Activated naive CD8-positive, alpha-beta T cell treated with anti-CD3 and anti-CD28 coated beads for 36 hours (primary cell): ENCODE measurements around the gene SPSB2. TPM values are rescaled to one million over a fixed set of nuclear protein-coding genes. Genes with fewer than 3 reads are reported as not detected.
A peak's percentile ranks its signal among the peaks of the same experiment; 100 is the strongest.

Source experiments
- DNase-seq: peaks from one replicate; pipeline ENCODE4 v3.0.0; 2021
- H3K27ac Mint-ChIP-seq: one replicate; pipeline ENCODE4 v1.8.0; 2022; ENCODE audit warnings: mild to moderate bottlenecking, moderate library complexity, mixed read lengths
- H3K27me3 Mint-ChIP-seq: one replicate; pipeline ENCODE4 v1.8.0; 2022; ENCODE audit warnings: mild to moderate bottlenecking, mixed read lengths
- H3K36me3 Mint-ChIP-seq: one replicate; pipeline ENCODE4 v1.8.0; 2021; ENCODE audit warnings: mild to moderate bottlenecking, mixed read lengths
- H3K4me1 Mint-ChIP-seq: one replicate; pipeline ENCODE4 v1.8.0; 2021; ENCODE audit warnings: mixed read lengths
- H3K4me3 Mint-ChIP-seq: one replicate; pipeline ENCODE4 v1.8.0; 2022; ENCODE audit warnings: mild to moderate bottlenecking, moderate library complexity, mixed read lengths
- H3K9me3 Mint-ChIP-seq: one replicate; pipeline ENCODE4 v1.8.0; 2022; ENCODE audit warnings: mixed read lengths
- total RNA-seq, 2 experiments: library from RNA; stranded (reverse); gene quantifications; one replicate each; pipeline ENCODE4 v1.2.3, GENCODE V29; 2021

SPSB2 gene
- total RNA-seq, 2 experiments from 2014 or later = 2.7 to 3.0 TPM

DNA sequence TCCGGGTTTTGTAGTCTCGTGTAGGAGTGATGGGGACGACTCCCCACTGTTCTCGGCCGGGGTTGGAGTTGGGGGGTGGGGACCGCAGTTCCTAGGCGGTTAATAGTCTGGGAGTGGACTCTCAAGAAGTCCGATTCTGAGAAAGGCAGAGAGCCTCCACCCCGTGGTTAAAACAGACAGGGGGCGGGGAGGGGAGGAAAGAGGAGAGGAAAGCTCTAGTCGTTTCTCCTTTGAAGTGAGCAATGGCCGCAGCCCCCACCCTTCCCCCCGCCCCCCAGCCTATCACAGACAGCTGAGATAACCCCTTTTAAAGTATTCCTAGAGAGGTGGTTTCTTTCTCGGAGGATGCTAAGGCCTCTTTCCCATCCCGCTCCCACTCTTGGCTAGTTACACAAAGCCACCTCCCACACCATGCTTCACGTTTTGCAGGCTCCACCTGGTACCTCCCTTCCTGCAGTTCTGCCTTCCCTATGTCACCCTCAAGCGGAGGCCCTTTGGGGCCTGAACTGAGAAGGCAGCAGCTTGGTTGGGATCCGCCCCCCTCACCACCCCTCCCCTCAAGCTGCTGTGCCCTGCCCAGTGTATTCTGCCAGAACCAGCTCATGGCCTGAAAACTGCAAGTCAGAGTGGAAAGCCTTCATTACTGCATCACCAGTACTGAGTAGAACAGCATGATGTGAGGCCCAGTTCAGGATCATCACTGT, 20.3 kb downstream of the SPSB2 start:
- Mint-ChIP-seq H3K27me3 (no peaks in the 10 kb centered on the region), H3K4me3 (peak overlapping the region; percentile 97), H3K36me3 (peaks cover 24% of the 10 kb centered on the region), H3K27ac (peak overlapping the region; percentile 95), H3K9me3 (no peaks in the 10 kb centered on the region), H3K4me1 (peaks cover 29% of the 10 kb centered on the region)
- DNase-seq = peak; percentile 72

- Mint-ChIP-seq H3K36me3 (peaks cover 20% of the 10 kb centered on the region), H3K4me1 (peaks cover 29% of the 10 kb centered on the region), H3K27me3 (no peaks in the 10 kb centered on the region), H3K4me3 (peak within 1 kb of the TSS; percentile 97), H3K27ac (peak within 1 kb of the TSS; percentile 95), H3K9me3 (no peaks in the 10 kb centered on the region)
- peak; percentile 99 for DNase-seq
Observed at GRCh38 chr12:6851921-6852650, 21.0 kb downstream of the SPSB2 start, which contains the start of gene USP5. TSS of gene USP5 (plus strand) at chr12:6852150. CDS start at chr12:6852180, 30 bp downstream.

GRCh38 chr12:6851153-6851920, 21.8 kb downstream of the SPSB2 start, which contains the start of gene CDCA3:
TSS of gene CDCA3 (minus strand) at chr12:6851286. CDS start at chr12:6850952, 334 bp downstream.
- H3K4me3 Mint-ChIP-seq = peak within 1 kb of the TSS; percentile 97
- peak within 1 kb of the TSS; percentile 95 for H3K27ac Mint-ChIP-seq
- DNase-seq = peak; percentile 91
- peaks cover 22% of the 10 kb centered on the region for H3K36me3 Mint-ChIP-seq
- no peaks in the 10 kb centered on the region for H3K9me3 Mint-ChIP-seq
- H3K4me1 Mint-ChIP-seq = peaks cover 29% of the 10 kb centered on the region
- no peaks in the 10 kb centered on the region for H3K27me3 Mint-ChIP-seq

- Mint-ChIP-seq H3K27me3 (no peaks in the 10 kb centered on the region), H3K36me3 (peaks cover 21% of the 10 kb centered on the region), H3K9me3 (no peaks in the 10 kb centered on the region), H3K27ac (peak overlapping the region; percentile 95), H3K4me1 (peaks cover 29% of the 10 kb centered on the region), H3K4me3 (peak overlapping the region; percentile 97)
- no peak for DNase-seq
Observed at GRCh38 chr12:6850796-6851152, 22.3 kb downstream of the SPSB2 start.

- H3K4me3 Mint-ChIP-seq = peak overlapping the region; percentile 97
- no peak overlapping the region for H3K27ac Mint-ChIP-seq
- H3K36me3 Mint-ChIP-seq = peaks cover 21% of the 10 kb centered on the region
- H3K4me1 Mint-ChIP-seq = peaks cover 29% of the 10 kb centered on the region
- H3K9me3 Mint-ChIP-seq = no peaks in the 10 kb centered on the region
- no peaks in the 10 kb centered on the region for H3K27me3 Mint-ChIP-seq
- no peak for DNase-seq
Observed at GRCh38 chr12:6849976-6850560, 23.0 kb downstream of the SPSB2 start.

GRCh38 chr12:6849427-6849826, 23.7 kb downstream of the SPSB2 start:
- H3K4me1 Mint-ChIP-seq = peaks cover 27% of the 10 kb centered on the region
- H3K36me3 Mint-ChIP-seq = peaks cover 23% of the 10 kb centered on the region

GRCh38 chr12:6847676-6848075, 25.4 kb downstream of the SPSB2 start:
- no peak overlapping the region for H3K4me3 Mint-ChIP-seq

More at GRCh38 chr12:6849427-6849826, 23.7 kb downstream of the SPSB2 start:
- no peaks in the 10 kb centered on the region for H3K27me3 Mint-ChIP-seq
- H3K4me3 Mint-ChIP-seq = peak overlapping the region; percentile 97
- no peaks in the 10 kb centered on the region for H3K9me3 Mint-ChIP-seq
- no peak for DNase-seq
- H3K27ac Mint-ChIP-seq = no peak overlapping the region

DNA sequence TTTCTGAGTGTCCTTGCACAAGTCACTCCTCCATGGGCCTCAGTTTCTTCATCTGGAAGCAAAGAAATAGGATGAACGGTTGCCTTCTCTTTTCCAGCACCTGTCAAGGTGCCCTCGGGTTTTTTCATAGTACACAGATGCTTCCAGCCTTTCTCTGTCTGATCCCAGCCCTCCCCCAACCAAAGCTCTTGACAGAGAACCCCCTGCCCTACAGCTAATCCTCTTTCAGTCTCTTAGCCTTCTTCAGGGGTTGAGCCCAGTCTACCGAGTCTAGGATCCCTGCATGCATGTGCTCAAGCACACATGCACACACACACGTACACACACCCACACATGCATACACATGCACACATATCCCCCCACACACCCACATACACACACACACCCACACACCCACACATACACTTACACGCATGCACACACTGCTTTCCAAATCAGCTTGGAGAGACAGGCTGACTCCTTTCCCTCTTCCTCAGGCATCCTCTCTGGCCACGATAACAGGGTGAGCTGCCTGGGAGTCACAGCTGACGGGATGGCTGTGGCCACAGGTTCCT, 26.7 kb downstream of the SPSB2 start:
- no peak overlapping the region for H3K27ac Mint-ChIP-seq
- no peaks in the 10 kb centered on the region for H3K9me3 Mint-ChIP-seq
- peaks cover 17% of the 10 kb centered on the region for H3K4me1 Mint-ChIP-seq
- H3K27me3 Mint-ChIP-seq = no peaks in the 10 kb centered on the region
- H3K4me3 Mint-ChIP-seq = no peak overlapping the region
- DNase-seq = no peak
- H3K36me3 Mint-ChIP-seq = peaks cover 20% of the 10 kb centered on the region

More at GRCh38 chr12:6847676-6848075, 25.4 kb downstream of the SPSB2 start:
- H3K4me1 Mint-ChIP-seq = peaks cover 17% of the 10 kb centered on the region
- no peak for DNase-seq
- no peak overlapping the region for H3K27ac Mint-ChIP-seq
- peaks cover 20% of the 10 kb centered on the region for H3K36me3 Mint-ChIP-seq
- H3K9me3 Mint-ChIP-seq = no peaks in the 10 kb centered on the region
- no peaks in the 10 kb centered on the region for H3K27me3 Mint-ChIP-seq

GRCh38 chr12:6845395-6845794, 27.7 kb downstream of the SPSB2 start:
- peaks cover 19% of the 10 kb centered on the region for H3K36me3 Mint-ChIP-seq
- no peaks in the 10 kb centered on the region for H3K27me3 Mint-ChIP-seq
- no peaks in the 10 kb centered on the region for H3K9me3 Mint-ChIP-seq

GRCh38 chr12:6843118-6843902, 29.8 kb downstream of the SPSB2 start:
- Mint-ChIP-seq H3K27me3 (no peaks in the 10 kb centered on the region), H3K4me3 (no peak overlapping the region), H3K9me3 (no peaks in the 10 kb centered on the region), H3K27ac (no peak overlapping the region), H3K36me3 (peaks cover 12% of the 10 kb centered on the region), H3K4me1 (no peaks in the 10 kb centered on the region)
- no peak for DNase-seq

More at GRCh38 chr12:6845395-6845794, 27.7 kb downstream of the SPSB2 start:
- no peak overlapping the region for H3K27ac Mint-ChIP-seq
- no peak for DNase-seq
- peaks cover 12% of the 10 kb centered on the region for H3K4me1 Mint-ChIP-seq
- no peak overlapping the region for H3K4me3 Mint-ChIP-seq

GRCh38 chr12:6842075-6842474, 31.0 kb downstream of the SPSB2 start:
- H3K4me1 Mint-ChIP-seq = no peaks in the 10 kb centered on the region

DNA sequence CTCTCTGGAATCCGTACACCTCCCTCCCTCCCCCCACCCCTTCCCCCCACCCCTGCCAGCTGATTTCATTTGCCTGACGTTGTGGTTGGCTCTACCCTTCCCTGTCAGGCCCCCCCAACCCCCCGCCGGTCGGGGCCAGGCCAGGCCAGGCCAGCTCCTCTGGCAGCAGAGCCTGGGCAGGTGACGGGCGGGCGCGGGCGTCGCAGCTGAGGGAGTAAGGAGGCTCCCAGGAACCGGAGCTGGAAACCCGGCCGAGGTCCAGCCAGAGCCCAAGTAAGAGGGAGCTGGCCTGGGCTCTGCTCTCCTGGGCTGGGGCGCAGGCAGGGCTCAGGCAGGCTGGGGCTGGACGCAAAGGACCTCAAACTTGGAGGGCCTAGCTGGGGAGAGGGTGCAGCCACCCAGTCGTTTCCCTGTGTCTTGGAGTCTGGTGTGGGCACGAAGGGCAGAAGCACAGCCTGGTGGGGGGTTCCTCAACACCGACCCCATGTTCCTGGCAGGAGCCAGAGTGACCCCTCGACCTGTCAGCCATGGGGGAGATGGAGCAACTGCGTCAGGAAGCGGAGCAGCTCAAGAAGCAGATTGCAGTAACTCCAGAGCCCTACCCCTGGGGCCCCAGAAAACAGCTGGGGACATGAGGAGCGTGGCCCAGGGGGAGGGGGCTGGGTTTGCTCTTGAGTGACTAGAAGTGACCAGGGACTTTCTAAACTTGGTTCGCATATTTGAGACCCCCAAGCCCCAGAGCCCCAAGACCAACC, 32.2 kb downstream of the SPSB2 start, which contains the start of gene GNB3:
GNB3 (plus strand) TSS at position 165 of the 755 bp plus-strand sequence; CDS start at position 528, 363 bp downstream.
- Mint-ChIP-seq H3K27ac (no peak within 1 kb of the TSS), H3K4me1 (no peaks in the 10 kb centered on the region), H3K9me3 (no peaks in the 10 kb centered on the region), H3K4me3 (no peak within 1 kb of the TSS), H3K36me3 (peaks cover 5% of the 10 kb centered on the region), H3K27me3 (no peaks in the 10 kb centered on the region)
- DNase-seq = no peak

More at GRCh38 chr12:6842075-6842474, 31.0 kb downstream of the SPSB2 start:
- Mint-ChIP-seq H3K36me3 (peaks cover 8% of the 10 kb centered on the region), H3K4me3 (no peak overlapping the region), H3K27me3 (no peaks in the 10 kb centered on the region), H3K9me3 (no peaks in the 10 kb centered on the region), H3K27ac (no peak overlapping the region)
- DNase-seq = no peak

DNA sequence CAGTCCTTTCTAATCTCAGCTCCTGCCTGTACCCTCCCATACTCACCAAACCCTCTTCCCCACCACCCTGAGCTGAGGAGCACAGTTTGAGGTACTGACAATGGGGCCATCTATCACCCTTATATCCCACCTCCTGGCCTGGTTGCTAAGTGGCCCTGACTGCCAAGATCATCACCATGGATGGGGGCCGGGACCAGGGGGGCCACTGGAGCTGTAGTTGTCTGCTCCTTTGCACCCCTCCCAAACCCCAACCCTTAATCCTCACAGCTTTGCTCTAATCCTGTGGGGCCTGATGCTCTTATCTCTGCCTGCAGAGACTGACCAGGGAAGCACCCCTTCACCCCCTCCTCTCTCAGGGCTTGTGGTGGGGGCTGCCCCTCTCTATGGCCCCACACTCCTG, 32.8 kb downstream of the SPSB2 start:
- no peak for DNase-seq
- H3K4me1 Mint-ChIP-seq = no peaks in the 10 kb centered on the region
- H3K36me3 Mint-ChIP-seq = peaks cover 3% of the 10 kb centered on the region
- H3K9me3 Mint-ChIP-seq = no peaks in the 10 kb centered on the region
- H3K27me3 Mint-ChIP-seq = no peaks in the 10 kb centered on the region
- H3K4me3 Mint-ChIP-seq = no peak overlapping the region
- no peak overlapping the region for H3K27ac Mint-ChIP-seq
